Heart left ventricle (tissue), 16 donors: ENCODE data around the gene SIAH3. TPM values are rescaled to one million over a fixed set of nuclear protein-coding genes. Genes with fewer than 3 reads are reported as not detected.

Source experiments
- ATAC-seq, 4 donors: fragments of 200-7000 bp; cut with Tn5 transposase; one replicate each; pipeline ENCODE4 v1.9.1; 2020 to 2022; ENCODE audit warnings: moderate library complexity in 4 of 4, mild to moderate bottlenecking in 3 of 4, moderate number of reproducible peaks in 1 of 4
- DNase-seq, 5 donors: peaks; one replicate each; pipeline ENCODE4 v3.0.0-alpha.2; 2020
- H3K27ac ChIP-seq, 12 donors: fragments of 200-600 bp; sonication (generic) in 4 of 12; one replicate each; pipeline versions ENCODE4 v1.5.0 to v1.8.0; 2016 to 2022; ENCODE audit warnings: mild to moderate bottlenecking in 2 of 12
- H3K27me3 ChIP-seq, 9 donors: fragments of 200-600 bp; sonication (generic) in 2 of 9; one replicate each; pipeline versions ENCODE4 v1.5.1 to v1.8.0; 2016 to 2022; ENCODE audit warnings: mild to moderate bottlenecking in 3 of 9
- H3K36me3 ChIP-seq, 9 donors: fragments of 200-600 bp; sonication (generic) in 2 of 9; one replicate each; pipeline versions ENCODE4 v1.5.0 to v1.8.0; 2018 to 2022; ENCODE audit warnings: mild to moderate bottlenecking in 2 of 9
- H3K4me1 ChIP-seq, 12 donors: fragments of 200-600 bp; sonication (generic) in 4 of 12; one replicate each; pipeline versions ENCODE4 v1.5.0 to v1.8.0; 2016 to 2022; ENCODE audit warnings: mild to moderate bottlenecking in 3 of 12
- H3K4me3 ChIP-seq, 12 donors: fragments of 200-600 bp; sonication (generic) in 4 of 12; one replicate each; pipeline versions ENCODE4 v1.5.0 to v1.8.0; 2017 to 2022; ENCODE audit warnings: mild to moderate bottlenecking in 9 of 12, moderate library complexity in 4 of 12
- H3K9me3 ChIP-seq, 12 donors: fragments of 200-600 bp; sonication (generic) in 4 of 12; one replicate each; pipeline versions ENCODE4 v1.5.0 to v1.8.0; 2016 to 2022; ENCODE audit warnings: mild to moderate bottlenecking in 1 of 12
- POLR2A ChIP-seq, 2 donors: fragments of 450-650 bp; IDR thresholded peaks; one replicate each; pipeline ENCODE4 v1.6.1; 2017; ENCODE audit warnings: antibody characterized with exemption in 2 of 2, mild to moderate bottlenecking in 2 of 2, moderate library complexity in 2 of 2
- WGBS, 4 donors: extraction: QIAGEN DNeasy Blood & Tissue Kit in 2 of 4; methylation state at CpG; one replicate each; pipeline versions ENCODE4 v1.1.5 to v1.1.7; 2013 to 2018; 5-methylcytosine and 5-hydroxymethylcytosine counted together
- intact Hi-C, 10 donors: fragments of 100-400 bp; cut with DNase I; formaldehyde crosslinking; loops; one replicate each; pipeline versions ENCODE4 v1.11.1 to v1.14.2; 2022
- polyA plus RNA-seq, 2 donors: library from polyadenylated mRNA; stranded (reverse); fragments of 200-250 nt; gene quantifications; one replicate each; pipeline ENCODE4 v1.2.3, GENCODE V29; 2013
- total RNA-seq, 9 donors: library from RNA; depleted of rRNA in 2 of 9; stranded (reverse); fragments of >200 nt in 2 of 9; fragmentation: NEBNext Ultra II Directional in 3 of 9; extraction: Animal tissue kit (Norgen Biotek cat#: 25700) in 3 of 9; gene quantifications; one replicate each; pipeline versions ENCODE4 v1.1.0 to v1.2.4, GENCODE V29; 2016 to 2023
- TF ChIP-seq, protein P1 (sequence below), 12 donors: fragments of 200-600 bp; sonication (generic) in 4 of 12; IDR thresholded peaks; one replicate each; pipeline versions ENCODE4 v1.5.0 to v1.8.0; 2018 to 2022; ENCODE audit warnings: antibody characterized with exemption in 12 of 12, mild to moderate bottlenecking in 5 of 12
- donor health status: ischemic (EF 13 %, LVEDD 7.1; RV severe dilation, severe dysfunction).
- donor health status: healthy with polysubstance abuse.
- donor health status: DM: no; HTN: yes; CAD: no.
- donor health status: DM: no; HTN: no; CAD: no.
- donor health status: ischemic (EF 25% LVEDD 6.9; RV normal size, moderate dysfunction).
- donor health status: ischemic (EF 25% LVEDD 5.7; RV mildly dilated, moderate dysfunction).
- donor health status: healthy.
- donor health status: DM: yes; HTN: yes; CAD: no.
- donor health status: ischemic (EF 35%, LVEDD 5.7; RV mildly dilated, moderate dysfunction).
- donor health status: nonischemic (EF 11% LVEDD 7.7; RV severe dilation, severe dysfunction).
- donor health status: DM: yes; HTN: yes; CAD: no.
- donor health status: PGD.
- donor health status: ischemic (EF 29% LVEDD 5.4; RV normal size, mild dysfunction).
- donor health status: nonischemic (EF 23%, LVEDD 6.1; RV moderate dilation, normal function).

The SIAH3 gene
- total and polyA plus RNA-seq, 11 donors: 0.05 to 0.18 (median 0.07) TPM; not detected in 8

DNA sequence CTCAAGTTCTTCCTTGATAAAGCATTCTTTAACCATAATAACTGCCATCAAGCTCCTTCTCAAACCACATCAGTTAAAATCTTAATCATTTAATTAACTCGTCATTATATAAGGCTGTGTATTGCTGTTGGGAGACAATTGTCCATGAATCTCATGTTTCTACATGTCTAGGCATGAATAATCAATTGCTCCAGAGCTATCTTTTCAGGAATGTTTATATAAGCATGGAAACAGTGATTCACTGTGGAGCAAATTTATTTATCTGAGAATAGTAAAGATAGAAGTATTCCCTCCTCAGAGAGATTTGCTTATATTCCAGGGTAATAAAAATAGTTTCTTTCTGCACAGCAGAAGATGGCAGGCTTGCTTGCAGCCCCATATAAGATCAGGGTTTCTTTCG is 78.3 kb downstream of the SIAH3 start:
- no peaks in the 10 kb centered on the region for H3K36me3 ChIP-seq
- H3K27me3 ChIP-seq: peaks cover 0 to 3% (median 0%) of the 10 kb centered on the region in 9 donors
- intact Hi-C loops: no loop called here
- ATAC-seq (no peak), DNase-seq (no peak)
- TF ChIP-seq, protein P1, sequence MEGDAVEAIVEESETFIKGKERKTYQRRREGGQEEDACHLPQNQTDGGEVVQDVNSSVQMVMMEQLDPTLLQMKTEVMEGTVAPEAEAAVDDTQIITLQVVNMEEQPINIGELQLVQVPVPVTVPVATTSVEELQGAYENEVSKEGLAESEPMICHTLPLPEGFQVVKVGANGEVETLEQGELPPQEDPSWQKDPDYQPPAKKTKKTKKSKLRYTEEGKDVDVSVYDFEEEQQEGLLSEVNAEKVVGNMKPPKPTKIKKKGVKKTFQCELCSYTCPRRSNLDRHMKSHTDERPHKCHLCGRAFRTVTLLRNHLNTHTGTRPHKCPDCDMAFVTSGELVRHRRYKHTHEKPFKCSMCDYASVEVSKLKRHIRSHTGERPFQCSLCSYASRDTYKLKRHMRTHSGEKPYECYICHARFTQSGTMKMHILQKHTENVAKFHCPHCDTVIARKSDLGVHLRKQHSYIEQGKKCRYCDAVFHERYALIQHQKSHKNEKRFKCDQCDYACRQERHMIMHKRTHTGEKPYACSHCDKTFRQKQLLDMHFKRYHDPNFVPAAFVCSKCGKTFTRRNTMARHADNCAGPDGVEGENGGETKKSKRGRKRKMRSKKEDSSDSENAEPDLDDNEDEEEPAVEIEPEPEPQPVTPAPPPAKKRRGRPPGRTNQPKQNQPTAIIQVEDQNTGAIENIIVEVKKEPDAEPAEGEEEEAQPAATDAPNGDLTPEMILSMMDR (IDR thresholded peaks at IDR 0.05): no peak
- no peak for TF ChIP-seq POLR2A (IDR thresholded peaks at IDR 0.05)
- WGBS, 4 donors: 65 to 82% (median 74%) methylated on average over 2 of the region's 2 CpGs
- H3K27ac ChIP-seq: no peak overlapping the region
- peaks cover 0 to 3% (median 0%) of the 10 kb centered on the region in 12 donors for H3K9me3 ChIP-seq
- no peak overlapping the region for H3K4me3 ChIP-seq
- no peaks in the 10 kb centered on the region for H3K4me1 ChIP-seq

DNA sequence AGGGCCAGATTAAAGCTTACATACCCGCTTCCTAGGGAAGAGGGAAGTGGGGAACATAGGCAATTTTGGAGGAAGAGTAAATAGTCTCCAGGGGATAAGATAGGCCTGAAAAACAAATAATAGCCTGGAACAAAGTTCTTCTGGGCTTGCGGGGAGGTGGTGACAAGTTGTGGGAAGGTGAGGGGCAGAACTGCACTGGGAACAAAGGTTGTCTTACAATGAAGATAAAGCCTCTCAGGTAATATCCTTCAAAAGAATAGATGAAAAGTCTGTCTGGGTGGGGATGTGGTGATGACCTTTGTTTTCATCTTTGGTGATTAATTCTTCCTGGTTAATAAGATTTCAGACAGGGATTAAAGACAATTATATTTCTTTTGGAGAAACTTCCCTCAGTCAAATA is 80.7 kb downstream of the SIAH3 start:
- peaks cover 0 to 3% (median 0%) of the 10 kb centered on the region in 9 donors for H3K27me3 ChIP-seq
- ATAC-seq (no peak), DNase-seq (no peak)
- no peak overlapping the region for H3K27ac ChIP-seq
- WGBS, 4 donors: 82 to 96% (median 89%) methylated on average over 2 of the region's 2 CpGs
- intact Hi-C loops: no loop called here
- TF ChIP-seq, protein P1 (IDR thresholded peaks at IDR 0.05): no peak
- TF ChIP-seq POLR2A (IDR thresholded peaks at IDR 0.05): no peak
- H3K9me3 ChIP-seq: peaks cover 0 to 3% (median 0%) of the 10 kb centered on the region in 12 donors
- no peaks in the 10 kb centered on the region for H3K36me3 ChIP-seq
- H3K4me3 ChIP-seq: no peak overlapping the region
- H3K4me1 ChIP-seq: no peaks in the 10 kb centered on the region

DNA sequence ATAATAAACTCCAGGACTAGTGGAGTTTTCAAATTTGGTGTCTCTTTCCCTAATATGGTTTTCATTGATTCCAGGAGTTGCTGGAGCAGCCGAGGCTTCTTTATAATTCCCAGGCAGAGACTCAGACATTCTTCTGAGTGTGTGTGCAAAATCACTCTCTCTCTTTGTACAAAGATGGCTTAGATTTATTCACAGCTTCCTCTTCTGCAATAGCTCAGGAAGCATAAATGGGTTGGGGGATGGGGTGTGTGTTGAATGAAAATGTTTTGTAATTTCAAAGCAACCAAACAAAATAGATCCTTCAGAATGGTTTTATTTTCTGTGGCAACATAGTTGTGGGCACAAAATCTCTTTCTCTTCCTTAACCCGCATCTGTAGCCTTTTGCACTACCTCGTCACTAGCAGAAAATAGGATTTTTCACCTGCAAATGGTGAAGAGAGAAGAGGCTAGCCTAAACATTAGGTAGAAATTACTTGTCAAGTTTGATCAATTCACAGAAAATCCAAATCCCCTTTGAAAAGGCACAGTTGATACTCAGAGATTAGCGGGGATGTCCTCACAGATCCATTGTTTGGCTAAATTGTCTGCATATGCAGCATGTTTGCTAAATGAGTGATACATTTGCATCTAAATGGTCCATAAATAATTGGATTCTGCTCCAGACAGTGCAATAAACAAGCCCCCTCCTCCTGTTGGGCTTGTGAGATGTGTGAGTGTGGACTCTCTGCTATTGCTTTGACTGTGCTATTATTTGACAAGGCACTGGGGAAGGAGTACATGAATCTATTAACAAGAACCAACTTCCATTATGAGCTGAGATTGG is 82.7 kb downstream of the SIAH3 start:
- 58 to 69% (median 61%) methylated on average over 4 of the region's 4 CpGs for WGBS, 4 donors
- Histone ChIP-seq H3K27me3 (peaks cover 0 to 3% (median 0%) of the 10 kb centered on the region in 9 donors), H3K27ac (no peak overlapping the region), H3K36me3 (no peaks in the 10 kb centered on the region), H3K4me1 (no peaks in the 10 kb centered on the region), H3K9me3 (peaks cover 0 to 3% (median 0%) of the 10 kb centered on the region in 12 donors), H3K4me3 (no peak overlapping the region)
- no peak for ATAC-seq
- no peak for DNase-seq
- TF ChIP-seq, protein P1 (IDR thresholded peaks at IDR 0.05): no peak
- no peak for TF ChIP-seq POLR2A (IDR thresholded peaks at IDR 0.05)
- intact Hi-C loops: no loop called here

DNA sequence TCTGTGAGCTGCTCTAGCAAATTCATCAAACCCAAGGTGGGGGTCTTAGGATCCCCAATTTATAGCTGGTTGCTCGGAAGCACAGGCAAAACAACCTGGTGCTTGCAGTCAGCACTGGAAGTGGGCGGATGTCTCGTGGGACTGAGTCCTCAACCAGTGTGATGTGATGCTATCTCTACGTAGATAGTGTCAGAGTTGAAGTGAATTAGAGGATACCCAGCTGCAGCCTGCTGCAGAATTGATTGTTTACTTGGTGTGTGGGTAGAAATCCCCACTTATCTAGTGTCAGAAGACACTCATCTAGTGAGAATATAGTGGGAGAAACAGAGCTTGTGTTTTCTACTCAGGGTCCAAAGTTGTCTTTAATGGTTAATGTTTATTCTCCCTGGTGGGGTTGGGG is 86.1 kb downstream of the SIAH3 start:
- 37 to 46% (median 45%) methylated on average over 3 to 4 of the region's 4 CpGs for WGBS, 4 donors

More for the DNA sequence above, 86.1 kb downstream of the SIAH3 start:
- Histone ChIP-seq H3K9me3 (no peaks in the 10 kb centered on the region), H3K4me3 (no peak overlapping the region), H3K36me3 (no peaks in the 10 kb centered on the region), H3K4me1 (no peaks in the 10 kb centered on the region), H3K27me3 (peaks cover 0 to 5% (median 0%) of the 10 kb centered on the region in 9 donors), H3K27ac (no peak overlapping the region)
- TF ChIP-seq, protein P1 (IDR thresholded peaks at IDR 0.05): no peak
- TF ChIP-seq POLR2A (IDR thresholded peaks at IDR 0.05): no peak
- DNase-seq (no peak), ATAC-seq (no peak)
- intact Hi-C loops: no loop called here
